ENCODE measurements around the gene RGR.

The RGR gene

GRCh38 chr10:84257343-84258020 lies 12.6 kb downstream of the RGR start:
- H2BK5ac ChIP-seq (ENCODE audit: low read depth, low read length, poor library complexity, severe bottlenecking) = no peak overlapping the region
- H2AK5ac ChIP-seq (ENCODE audit: low read length, severe bottlenecking) = no peak overlapping the region
- H3K18ac ChIP-seq (ENCODE audit: low read depth in 1 of 2, low read length in 2 of 2) = no peak overlapping the region
- no peaks in the 10 kb centered on the region for H3K79me1 ChIP-seq (replicated peaks; ENCODE audit: low read length, poor library complexity, severe bottlenecking)
- H3K9me3 ChIP-seq (ENCODE audit: control insufficient read depth, low read length) = no peaks in the 10 kb centered on the region
- no peak overlapping the region for H2BK12ac ChIP-seq (ENCODE audit: low read length in 2 of 2)
- no peak overlapping the region for H3K9ac ChIP-seq (ENCODE audit: low read length)
- H3K27ac ChIP-seq (ENCODE audit: low read length, poor library complexity, severe bottlenecking) = no peak overlapping the region
- no peak overlapping the region for H4K8ac ChIP-seq (ENCODE audit: low read length)
- no peaks in the 10 kb centered on the region for H3K4me1 ChIP-seq (ENCODE audit: control insufficient read depth, insufficient read depth, low read depth, low read length)
- WGBS = 82% methylated on average over 15 of the region's 15 CpGs
- no peak overlapping the region for H2AFZ ChIP-seq (ENCODE audit: low read depth, low read length)
- no peak overlapping the region for H3K23ac ChIP-seq (ENCODE audit: low read length in 2 of 2)
- no peak overlapping the region for H2BK15ac ChIP-seq (ENCODE audit: low read depth, poor library complexity, severe bottlenecking)
- peaks cover 23 to 56% of the 10 kb centered on the region in 2 experiments for H3K27me3 ChIP-seq (ENCODE audit: control insufficient read depth in 1 of 2, insufficient read depth in 1 of 2, low read length in 2 of 2)
- DNase-seq = no peak
- H3K4me2 ChIP-seq (ENCODE audit: low read length, poor library complexity, severe bottlenecking) = no peak overlapping the region
- H4K91ac ChIP-seq (ENCODE audit: low read length) = no peak overlapping the region
- no peak overlapping the region for H3K4ac ChIP-seq (ENCODE audit: low read depth in 1 of 2, low read length in 2 of 2)
- no peak overlapping the region for H3K14ac ChIP-seq (ENCODE audit: low read length in 2 of 2)
- no peak overlapping the region for H2BK120ac ChIP-seq (ENCODE audit: low read depth, low read length)
- H3K4me3 ChIP-seq (ENCODE audit: insufficient read depth in 1 of 2, low read depth in 1 of 2, low read length in 2 of 2) = no peak overlapping the region
- H3K36me3 ChIP-seq (ENCODE audit: control insufficient read depth in 1 of 2, insufficient read depth in 2 of 2, low read depth in 1 of 2, low read length in 2 of 2) = no peaks in the 10 kb centered on the region

GRCh38 chr10:84258034-84258695 lies 13.3 kb downstream of the RGR start:
- Histone ChIP-seq H2AFZ (ENCODE audit: low read depth, low read length) (no peak overlapping the region), H3K23ac (ENCODE audit: low read length in 2 of 2) (no peak overlapping the region), H2BK12ac (ENCODE audit: low read length in 2 of 2) (no peak overlapping the region), H3K27me3 (ENCODE audit: control insufficient read depth in 1 of 2, insufficient read depth in 1 of 2, low read length in 2 of 2) (peaks cover 18 to 52% of the 10 kb centered on the region in 2 experiments), H3K4me2 (ENCODE audit: low read length, poor library complexity, severe bottlenecking) (no peak overlapping the region), H3K9ac (ENCODE audit: low read length) (no peak overlapping the region), H3K27ac (ENCODE audit: low read length, poor library complexity, severe bottlenecking) (no peak overlapping the region), H3K18ac (ENCODE audit: low read depth in 1 of 2, low read length in 2 of 2) (no peak overlapping the region), H3K4ac (ENCODE audit: low read depth in 1 of 2, low read length in 2 of 2) (no peak overlapping the region), H3K79me1 (replicated peaks; ENCODE audit: low read length, poor library complexity, severe bottlenecking) (no peaks in the 10 kb centered on the region), H3K36me3 (ENCODE audit: control insufficient read depth in 1 of 2, insufficient read depth in 2 of 2, low read depth in 1 of 2, low read length in 2 of 2) (no peaks in the 10 kb centered on the region), H3K14ac (ENCODE audit: low read length in 2 of 2) (no peak overlapping the region), H4K8ac (ENCODE audit: low read length) (no peak overlapping the region), H2BK120ac (ENCODE audit: low read depth, low read length) (no peak overlapping the region), H3K9me3 (ENCODE audit: control insufficient read depth, low read length) (no peaks in the 10 kb centered on the region), H3K4me1 (ENCODE audit: control insufficient read depth, insufficient read depth, low read depth, low read length) (no peaks in the 10 kb centered on the region), H4K91ac (ENCODE audit: low read length) (no peak overlapping the region), H2AK5ac (ENCODE audit: low read length, severe bottlenecking) (no peak overlapping the region), H3K4me3 (ENCODE audit: insufficient read depth in 1 of 2, low read depth in 1 of 2, low read length in 2 of 2) (no peak overlapping the region), H2BK5ac (ENCODE audit: low read depth, low read length, poor library complexity, severe bottlenecking) (no peak overlapping the region), H2BK15ac (ENCODE audit: low read depth, poor library complexity, severe bottlenecking) (no peak overlapping the region)
- DNase-seq = no peak
- WGBS = 74% methylated on average over 7 of the region's 7 CpGs

- DNase-seq = no peak
- H3K4ac ChIP-seq (ENCODE audit: low read depth in 1 of 2, low read length in 2 of 2) = no peak overlapping the region
- H2AK5ac ChIP-seq (ENCODE audit: low read length, severe bottlenecking) = no peak overlapping the region
- H4K8ac ChIP-seq (ENCODE audit: low read length) = no peak overlapping the region
- no peak overlapping the region for H3K14ac ChIP-seq (ENCODE audit: low read length in 2 of 2)
- no peak overlapping the region for H2BK15ac ChIP-seq (ENCODE audit: low read depth, poor library complexity, severe bottlenecking)
- H3K36me3 ChIP-seq (ENCODE audit: control insufficient read depth in 1 of 2, insufficient read depth in 2 of 2, low read depth in 1 of 2, low read length in 2 of 2) = no peaks in the 10 kb centered on the region
- H2AFZ ChIP-seq (ENCODE audit: low read depth, low read length) = no peak overlapping the region
- H3K27ac ChIP-seq (ENCODE audit: low read length, poor library complexity, severe bottlenecking) = no peak overlapping the region
- H2BK120ac ChIP-seq (ENCODE audit: low read depth, low read length) = no peak overlapping the region
- H3K23ac ChIP-seq (ENCODE audit: low read length in 2 of 2) = no peak overlapping the region
- H2BK12ac ChIP-seq (ENCODE audit: low read length in 2 of 2) = no peak overlapping the region
- no peak overlapping the region for H3K4me2 ChIP-seq (ENCODE audit: low read length, poor library complexity, severe bottlenecking)
- H3K9me3 ChIP-seq (ENCODE audit: control insufficient read depth, low read length) = no peaks in the 10 kb centered on the region
- H3K4me1 ChIP-seq (ENCODE audit: control insufficient read depth, insufficient read depth, low read depth, low read length) = peaks cover 2% of the 10 kb centered on the region
- H3K27me3 ChIP-seq (ENCODE audit: control insufficient read depth in 1 of 2, insufficient read depth in 1 of 2, low read length in 2 of 2) = peaks cover 24 to 38% of the 10 kb centered on the region in 2 experiments
- H3K4me3 ChIP-seq (ENCODE audit: insufficient read depth in 1 of 2, low read depth in 1 of 2, low read length in 2 of 2) = no peak overlapping the region
- no peak overlapping the region for H2BK5ac ChIP-seq (ENCODE audit: low read depth, low read length, poor library complexity, severe bottlenecking)
- no peak overlapping the region for H3K9ac ChIP-seq (ENCODE audit: low read length)
- 83% methylated on average over 6 of the region's 7 CpGs for WGBS
- no peak overlapping the region for H4K91ac ChIP-seq (ENCODE audit: low read length)
- no peaks in the 10 kb centered on the region for H3K79me1 ChIP-seq (replicated peaks; ENCODE audit: low read length, poor library complexity, severe bottlenecking)
- no peak overlapping the region for H3K18ac ChIP-seq (ENCODE audit: low read depth in 1 of 2, low read length in 2 of 2)
These were observed 16.5 kb downstream of the RGR start for GRCh38 chr10:84261236-84261915.

GRCh38 chr10:84262190-84262956 lies 17.5 kb downstream of the RGR start:
- Histone ChIP-seq H2BK120ac (ENCODE audit: low read depth, low read length) (no peak overlapping the region), H3K23ac (ENCODE audit: low read length in 2 of 2) (no peak overlapping the region), H2AFZ (ENCODE audit: low read depth, low read length) (no peak overlapping the region), H3K79me1 (replicated peaks; ENCODE audit: low read length, poor library complexity, severe bottlenecking) (no peaks in the 10 kb centered on the region), H2BK15ac (ENCODE audit: low read depth, poor library complexity, severe bottlenecking) (no peak overlapping the region), H3K18ac (ENCODE audit: low read depth in 1 of 2, low read length in 2 of 2) (no peak overlapping the region), H3K14ac (ENCODE audit: low read length in 2 of 2) (no peak overlapping the region), H3K4me1 (ENCODE audit: control insufficient read depth, insufficient read depth, low read depth, low read length) (peaks cover 2% of the 10 kb centered on the region), H3K27me3 (ENCODE audit: control insufficient read depth in 1 of 2, insufficient read depth in 1 of 2, low read length in 2 of 2) (peaks cover 24 to 38% of the 10 kb centered on the region in 2 experiments), H3K9ac (ENCODE audit: low read length) (no peak overlapping the region), H3K4me2 (ENCODE audit: low read length, poor library complexity, severe bottlenecking) (no peak overlapping the region), H2BK5ac (ENCODE audit: low read depth, low read length, poor library complexity, severe bottlenecking) (no peak overlapping the region), H3K9me3 (ENCODE audit: control insufficient read depth, low read length) (no peaks in the 10 kb centered on the region), H4K8ac (ENCODE audit: low read length) (no peak overlapping the region), H2BK12ac (ENCODE audit: low read length in 2 of 2) (no peak overlapping the region), H2AK5ac (ENCODE audit: low read length, severe bottlenecking) (no peak overlapping the region), H4K91ac (ENCODE audit: low read length) (no peak overlapping the region), H3K27ac (ENCODE audit: low read length, poor library complexity, severe bottlenecking) (no peak overlapping the region), H3K4ac (ENCODE audit: low read depth in 1 of 2, low read length in 2 of 2) (no peak overlapping the region), H3K36me3 (ENCODE audit: control insufficient read depth in 1 of 2, insufficient read depth in 2 of 2, low read depth in 1 of 2, low read length in 2 of 2) (no peaks in the 10 kb centered on the region), H3K4me3 (ENCODE audit: insufficient read depth in 1 of 2, low read depth in 1 of 2, low read length in 2 of 2) (no peak overlapping the region)
- DNase-seq = no peak
- WGBS = 86% methylated on average over 12 of the region's 13 CpGs
